Tibial artery (tissue), 4 donors: ENCODE measurements around the gene ZFP36L2.

ENCODE experiments used
- DNase-seq, 2 donors: peaks; one replicate each; pipeline ENCODE4 v3.0.0-alpha.2; 2019
- H3K27ac ChIP-seq, 2 donors: fragments of 200-600 bp; sonication (generic) in 1 of 2; 1 replicate in 1 of 2; 2 replicates in 1 of 2; pipeline ENCODE4 v1.5.1; 2018 to 2019; ENCODE audit warnings: mild to moderate bottlenecking in 1 of 2
- H3K27me3 ChIP-seq, 2 donors: fragments of 200-600 bp; sonication (generic) in 1 of 2; one replicate each; pipeline versions ENCODE4 v1.5.1 to v1.6.0; 2016 to 2019
- H3K36me3 ChIP-seq, 3 donors: fragments of 200-600 bp; sonication (generic) in 2 of 3; one replicate each; pipeline ENCODE4 v1.5.1; 2016 to 2019; ENCODE audit warnings: mild to moderate bottlenecking in 2 of 3
- H3K4me1 ChIP-seq, 4 donors: fragments of 200-600 bp; sonication (generic) in 2 of 4; 1 replicate in 3 of 4; 2 replicates in 1 of 4; pipeline ENCODE4 v1.5.1; 2016 to 2019
- H3K4me3 ChIP-seq, 2 donors: fragments of 200-600 bp; sonication (generic) in 1 of 2; 1 replicate in 1 of 2; 2 replicates in 1 of 2; pipeline ENCODE4 v1.5.1; 2018 to 2019; ENCODE audit warnings: mild to moderate bottlenecking in 2 of 2
- H3K9me3 ChIP-seq, 3 donors: fragments of 200-600 bp; sonication (generic) in 1 of 3; one replicate each; pipeline ENCODE4 v1.5.1; 2016 to 2019
- CTCF ChIP-seq, 2 experiments: fragments of 200-600 bp in 1 of 2; fragments of 450-650 bp in 1 of 2; IDR thresholded peaks; one replicate each; pipeline ENCODE4 v1.5.1; 2017 to 2019; ENCODE audit warnings: antibody characterized with exemption in 2 of 2, mild to moderate bottlenecking in 1 of 2, moderate library complexity in 1 of 2
- intact Hi-C: fragments of 100-400 bp; cut with DNase I; formaldehyde crosslinking; loops from one replicate; pipeline ENCODE4 v1.15.0; 2023; ENCODE audit warnings: low total_unique reads

The ZFP36L2 gene

GRCh38 chr2:43219383-43220228 lies 6.8 kb downstream of the ZFP36L2 start:
- DNase-seq: peak; percentile 83 to 94
- Histone ChIP-seq H3K9me3 (no peaks in the 10 kb centered on the region), H3K27ac (peak overlapping the region; percentile 96 to 99), H3K4me3 (peak overlapping the region; percentile 87 to 89), H3K36me3 (peaks cover 20 to 26% (median 20%) of the 10 kb centered on the region in 3 donors), H3K4me1 (peaks cover 0 to 86% (median 50%) of the 10 kb centered on the region in 4 donors), H3K27me3 (no peaks in the 10 kb centered on the region)
- intact Hi-C loops: loop anchor here (5.0 to 10.0 kb wide), 2 partner anchors 62 to 145 kb away; no protein-coding TSS in a partner anchor
- TF ChIP-seq CTCF (IDR thresholded peaks at IDR 0.05): no peak

- TF ChIP-seq CTCF (IDR thresholded peaks at IDR 0.05): no peak
- peak; percentile 53 to 81 for DNase-seq
- peak overlapping the region; percentile 96 to 99 for H3K27ac ChIP-seq
- H3K36me3 ChIP-seq: peaks cover 13 to 18% (median 15%) of the 10 kb centered on the region in 3 donors
- H3K9me3 ChIP-seq: no peaks in the 10 kb centered on the region
- intact Hi-C loops: loop anchor here (5.0 kb wide), 1 partner anchor 62 kb away; no protein-coding TSS in a partner anchor
- peaks cover 0 to 86% (median 50%) of the 10 kb centered on the region in 4 donors for H3K4me1 ChIP-seq
- H3K4me3 ChIP-seq: peak overlapping the region; percentile 87 to 89
- no peaks in the 10 kb centered on the region for H3K27me3 ChIP-seq
These were observed 7.6 kb downstream of the ZFP36L2 start for GRCh38 chr2:43218702-43219382.

- H3K4me3 ChIP-seq: peak overlapping the region; percentile 87 to 89
These were observed 8.2 kb downstream of the ZFP36L2 start for GRCh38 chr2:43218155-43218701.

GRCh38 chr2:43217228-43218154 lies 8.9 kb downstream of the ZFP36L2 start:
- TF ChIP-seq CTCF (IDR thresholded peaks at IDR 0.05): no peak
- H3K27ac ChIP-seq: peak overlapping the region; percentile 96 to 99
- H3K27me3 ChIP-seq: no peaks in the 10 kb centered on the region
- DNase-seq: no peak
- peak overlapping the region; percentile 87 to 89 for H3K4me3 ChIP-seq
- intact Hi-C loops: loop anchor here (5.0 kb wide), 1 partner anchor 60 kb away; no protein-coding TSS in a partner anchor
- H3K9me3 ChIP-seq: no peaks in the 10 kb centered on the region
- H3K36me3 ChIP-seq: peaks cover 0 to 5% (median 1%) of the 10 kb centered on the region in 3 donors
- H3K4me1 ChIP-seq: peaks cover 0 to 75% (median 50%) of the 10 kb centered on the region in 4 donors

More at GRCh38 chr2:43218155-43218701, 8.2 kb downstream of the ZFP36L2 start:
- Histone ChIP-seq H3K36me3 (peaks cover 6 to 12% (median 9%) of the 10 kb centered on the region in 3 donors), H3K4me1 (peaks cover 0 to 82% (median 50%) of the 10 kb centered on the region in 4 donors), H3K27me3 (no peaks in the 10 kb centered on the region), H3K27ac (peak overlapping the region; percentile 96 to 99), H3K9me3 (no peaks in the 10 kb centered on the region)
- peak in 1 of 2 experiments; percentile 28 for TF ChIP-seq CTCF (IDR thresholded peaks at IDR 0.05)
- peak in 1 of 2 donors; percentile 52 for DNase-seq
- intact Hi-C loops: loop anchor here (5.0 kb wide), 1 partner anchor 61 kb away; no protein-coding TSS in a partner anchor
